ENCODE data around the gene ECPAS.
"Not testable (repeated sequence)": the region's sequence is repeated elsewhere in the genome, so short reads cannot be mapped to it uniquely, and the experiment has no call there.

Gene ECPAS

DNA sequence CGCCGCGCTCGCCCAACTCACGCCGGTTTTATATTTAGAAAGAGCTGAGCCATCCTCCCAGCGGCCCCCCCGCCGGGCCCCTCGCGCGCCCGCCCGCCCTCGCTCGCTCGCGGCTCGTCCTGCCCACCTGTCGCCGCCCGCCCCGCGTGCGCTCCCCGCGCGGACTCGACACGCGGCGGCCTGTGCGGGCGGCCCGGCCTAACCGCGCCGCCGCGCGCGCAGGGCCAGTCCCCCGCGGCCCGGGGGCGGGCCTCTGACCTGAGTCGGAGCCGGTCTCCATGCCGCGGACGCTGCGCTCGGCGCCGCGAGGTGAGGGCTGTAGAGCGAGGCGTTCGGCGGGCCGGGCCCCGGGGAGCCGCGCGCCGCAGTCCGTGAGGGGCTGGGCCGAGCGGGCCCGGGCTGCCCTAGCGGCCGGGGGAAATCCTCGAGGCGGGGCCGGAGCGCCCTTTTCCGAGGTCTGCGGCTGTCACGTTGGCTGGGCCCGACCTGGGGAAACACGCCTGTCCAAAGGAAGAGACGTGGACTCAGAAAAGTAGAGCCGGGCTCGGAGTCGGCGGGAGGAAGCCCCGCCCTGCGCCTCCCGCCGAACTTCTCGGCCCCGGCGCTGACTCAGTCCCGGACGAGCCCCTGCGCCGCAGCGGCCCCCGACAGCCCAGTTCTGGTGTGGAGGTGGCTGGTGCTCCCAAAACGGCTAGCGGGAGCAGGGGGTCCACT, at the start of gene ECPAS:
Gene ECPAS (minus strand): TSS at position 526 of the 714 bp plus-strand sequence. CDS start 11,465 bp downstream, outside the sequence.
- DNase-seq (ENCODE audit: low read depth in 2 of 2, low spot score in 1 of 2): peak; percentile 26 to 32

DNA sequence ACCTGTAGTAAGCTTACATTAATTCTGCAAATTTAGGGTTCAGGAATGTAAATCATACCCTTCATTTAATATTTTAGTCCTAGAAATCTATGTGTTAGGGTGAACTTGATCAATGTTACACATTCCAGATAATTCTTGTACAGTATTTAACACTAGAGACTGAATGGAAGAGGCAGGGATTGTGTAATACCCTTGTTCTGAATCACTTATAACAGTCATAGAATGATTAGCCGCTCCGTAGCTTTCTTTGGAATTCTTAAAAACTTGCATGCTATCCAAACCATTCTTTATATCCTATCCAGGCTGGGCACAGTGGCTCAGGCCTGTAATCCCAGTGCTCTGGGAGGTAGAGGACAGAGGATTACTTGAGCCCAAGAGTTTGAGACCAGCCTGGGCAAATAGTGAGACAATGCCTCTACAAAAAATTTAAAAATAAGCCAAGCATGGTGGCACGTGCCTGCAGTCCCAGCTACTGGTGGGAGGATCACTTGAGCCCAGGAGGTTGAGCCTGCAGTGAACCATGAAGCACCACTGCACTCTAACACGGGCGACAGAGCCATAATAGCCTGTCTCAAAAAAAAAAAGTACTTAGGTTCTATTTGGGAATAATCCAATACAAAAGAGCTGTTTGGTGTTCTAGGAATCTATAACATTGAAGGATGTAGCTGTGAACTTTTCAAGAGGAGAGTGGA, 49.1 kb upstream of the ECPAS start:
- DNase-seq (ENCODE audit: low read depth in 2 of 2, low spot score in 1 of 2): no peak

DNA sequence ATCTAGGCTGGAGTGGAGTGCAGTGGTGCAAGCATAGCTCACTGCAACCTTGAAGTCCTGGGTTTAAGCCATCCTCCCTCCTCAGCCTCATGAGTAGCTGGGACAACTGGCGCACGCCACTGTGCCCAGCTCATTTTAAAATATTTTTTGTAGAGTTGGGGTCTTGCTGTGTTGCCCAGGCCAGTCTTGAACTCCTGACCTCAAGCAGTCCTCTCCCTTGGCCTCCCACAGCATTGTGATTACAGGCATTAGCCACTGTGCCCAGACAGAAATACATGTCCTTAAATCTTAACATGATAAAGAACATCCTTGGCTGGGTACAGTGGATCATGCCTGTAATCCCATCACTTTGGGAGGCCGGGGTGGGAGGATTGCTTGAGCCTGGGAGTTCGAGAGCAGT, 47.5 kb upstream of the ECPAS start:
- DNase-seq (ENCODE audit: low read depth in 2 of 2, low spot score in 1 of 2): no peak

- no peak for DNase-seq (ENCODE audit: low read depth in 2 of 2, low spot score in 1 of 2)
These were observed 45.6 kb upstream of the ECPAS start for GRCh38 chr9:111529787-111530186.

GRCh38 chr9:111527347-111527746, 43.2 kb upstream of the ECPAS start:
- DNase-seq (ENCODE audit: low read depth in 2 of 2, low spot score in 1 of 2): no peak

DNA sequence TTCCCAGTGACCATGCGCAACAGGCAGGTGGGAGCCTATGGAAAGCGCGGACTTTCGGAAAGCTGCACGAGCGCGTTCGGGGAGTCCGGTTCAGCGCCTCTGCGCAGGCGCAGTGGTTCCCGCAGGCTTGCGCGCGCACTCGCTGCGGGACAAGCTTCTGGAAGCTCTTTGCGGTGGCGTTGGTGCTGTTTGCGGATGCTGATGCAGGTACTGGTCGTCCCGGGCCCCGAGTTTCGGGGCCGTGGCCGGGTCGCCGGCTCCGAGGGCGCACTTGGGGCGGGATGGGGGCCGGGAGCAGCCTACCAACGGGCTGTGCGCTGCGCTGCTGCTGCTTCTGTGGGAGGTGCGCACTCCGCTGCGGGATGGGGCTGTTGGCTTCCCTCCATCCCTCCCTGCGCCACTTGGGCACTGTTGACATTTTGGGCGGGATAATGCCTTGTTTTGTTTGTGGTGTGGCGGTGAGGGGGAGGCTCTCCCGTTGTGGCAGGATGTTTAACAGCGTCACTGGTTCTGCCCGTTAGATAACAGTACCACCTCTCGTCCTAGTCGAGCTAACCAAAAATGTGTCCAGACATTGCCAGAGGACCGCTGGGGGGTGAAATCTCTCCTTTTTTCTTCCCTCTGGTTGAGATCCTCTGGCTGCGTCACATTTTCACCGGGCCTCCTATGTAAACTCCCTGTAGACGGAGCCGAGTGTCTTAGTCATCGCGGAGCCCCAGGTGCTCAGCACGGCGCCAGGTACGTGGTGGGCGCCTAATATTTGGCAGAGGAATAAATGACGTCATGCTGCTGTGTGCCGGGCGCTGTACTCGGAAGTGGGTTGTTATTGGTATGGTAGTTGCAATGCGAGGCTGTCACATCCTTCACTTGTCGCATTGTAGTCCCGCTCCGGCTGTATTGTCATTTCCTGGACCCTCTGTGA, 41.1 kb upstream of the ECPAS start, which contains the start of gene ZNF483:
Gene ZNF483 (plus strand): TSS at position 124 of the 922 bp plus-strand sequence. CDS start 2,217 bp downstream, outside the sequence.
- DNase-seq (ENCODE audit: low read depth in 2 of 2, low spot score in 1 of 2): peak; percentile 28 to 49

- DNase-seq (ENCODE audit: low read depth in 2 of 2, low spot score in 1 of 2): no peak
These were observed 40.5 kb upstream of the ECPAS start for GRCh38 chr9:111524731-111525055.

GRCh38 chr9:111516061-111516465, 31.9 kb upstream of the ECPAS start:
- DNase-seq (ENCODE audit: low read depth in 2 of 2, low spot score in 1 of 2): no peak

- no peak for DNase-seq (ENCODE audit: low read depth in 2 of 2, low spot score in 1 of 2)
These were observed 30.8 kb upstream of the ECPAS start for GRCh38 chr9:111514967-111515366.

DNA sequence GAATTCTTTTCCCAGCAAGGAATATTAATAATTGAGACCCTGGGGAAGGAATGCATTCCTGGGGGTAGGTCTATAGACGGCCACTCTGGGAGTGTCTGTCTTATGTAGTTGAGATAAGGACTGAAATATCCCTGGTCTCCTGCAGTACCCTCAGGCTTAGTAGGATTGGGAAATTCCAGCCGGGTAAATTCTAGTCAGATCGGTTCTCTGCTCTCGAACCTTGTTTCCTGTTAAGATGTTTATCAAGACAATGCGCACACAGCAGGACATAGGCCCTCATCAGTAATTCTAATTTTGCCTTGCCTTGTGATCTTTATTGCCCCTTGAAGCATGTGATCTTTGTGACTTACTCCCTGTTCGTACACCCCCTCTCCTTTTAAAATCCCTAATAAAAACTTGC, 27.4 kb upstream of the ECPAS start:
- DNase-seq (ENCODE audit: low read depth in 2 of 2, low spot score in 1 of 2): not testable (repeated sequence)

DNA sequence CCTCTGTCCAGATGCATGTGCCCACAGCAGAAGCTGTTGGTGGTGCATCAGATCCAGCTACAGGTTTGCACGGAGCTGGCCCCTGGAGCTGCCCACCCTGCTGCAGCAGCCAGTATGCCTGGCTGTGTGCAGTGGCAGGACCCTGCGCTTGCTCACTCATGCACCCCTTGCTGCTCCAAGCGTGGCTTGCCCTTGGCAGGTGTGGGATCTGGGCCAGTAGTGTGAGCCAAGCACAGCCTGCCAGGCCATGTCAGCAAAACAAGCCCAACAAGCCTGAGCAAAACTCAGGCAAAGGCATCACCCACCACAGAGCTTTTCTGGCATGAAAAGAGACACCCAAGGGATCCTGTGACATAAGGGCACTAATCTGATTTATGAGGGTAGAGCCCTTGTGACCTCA, 18.3 kb upstream of the ECPAS start:
- no peak for DNase-seq (ENCODE audit: low read depth in 2 of 2, low spot score in 1 of 2)

- DNase-seq (ENCODE audit: low read depth in 2 of 2, low spot score in 1 of 2): no peak
These were observed 17.5 kb upstream of the ECPAS start for GRCh38 chr9:111501648-111502047.

- DNase-seq (ENCODE audit: low read depth in 2 of 2, low spot score in 1 of 2): no peak
These were observed 16.9 kb upstream of the ECPAS start for GRCh38 chr9:111501005-111501562.

DNA sequence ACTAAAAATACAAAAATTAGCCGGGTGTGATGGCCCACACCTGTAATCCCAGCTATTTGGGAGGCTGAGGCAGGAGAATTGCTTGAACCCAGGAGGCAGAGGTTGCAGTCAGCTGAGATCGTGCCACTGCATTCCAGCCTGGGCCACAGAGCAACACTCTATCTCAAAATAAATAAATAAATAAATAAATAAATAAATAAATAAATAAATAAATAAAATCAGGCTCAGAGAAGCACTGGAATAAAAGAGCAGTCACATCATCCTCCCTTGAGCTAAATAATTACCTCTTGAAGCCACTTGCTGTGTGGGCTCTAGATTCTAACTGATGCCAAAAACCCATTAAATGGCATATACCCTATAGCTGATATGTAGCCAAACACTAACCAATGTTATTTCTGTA, 13.0 kb upstream of the ECPAS start:
- not testable (repeated sequence) for DNase-seq (ENCODE audit: low read depth in 2 of 2, low spot score in 1 of 2)

DNA sequence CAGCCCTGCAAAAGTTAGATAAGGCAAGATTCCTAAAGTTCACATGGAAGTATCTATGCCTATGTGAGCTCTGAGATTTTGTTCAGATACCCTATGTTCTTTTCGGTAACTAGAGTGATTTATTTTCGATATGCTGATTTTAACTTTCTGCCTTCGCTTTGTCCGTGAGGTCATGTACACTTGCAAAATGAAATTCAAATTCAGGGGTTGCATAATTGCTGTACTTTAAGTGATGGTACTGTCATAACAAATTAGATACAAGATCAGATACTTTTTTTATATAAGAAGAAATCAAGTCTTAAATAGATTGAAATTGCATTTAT, 350 bp upstream of the ECPAS start:
- no peak for DNase-seq (ENCODE audit: low read depth in 2 of 2, low spot score in 1 of 2)

GRCh38 chr9:111483439-111483857, 735 bp downstream of the ECPAS start:
- peak; percentile 3 to 8 for DNase-seq (ENCODE audit: low read depth in 2 of 2, low spot score in 1 of 2)

DNA sequence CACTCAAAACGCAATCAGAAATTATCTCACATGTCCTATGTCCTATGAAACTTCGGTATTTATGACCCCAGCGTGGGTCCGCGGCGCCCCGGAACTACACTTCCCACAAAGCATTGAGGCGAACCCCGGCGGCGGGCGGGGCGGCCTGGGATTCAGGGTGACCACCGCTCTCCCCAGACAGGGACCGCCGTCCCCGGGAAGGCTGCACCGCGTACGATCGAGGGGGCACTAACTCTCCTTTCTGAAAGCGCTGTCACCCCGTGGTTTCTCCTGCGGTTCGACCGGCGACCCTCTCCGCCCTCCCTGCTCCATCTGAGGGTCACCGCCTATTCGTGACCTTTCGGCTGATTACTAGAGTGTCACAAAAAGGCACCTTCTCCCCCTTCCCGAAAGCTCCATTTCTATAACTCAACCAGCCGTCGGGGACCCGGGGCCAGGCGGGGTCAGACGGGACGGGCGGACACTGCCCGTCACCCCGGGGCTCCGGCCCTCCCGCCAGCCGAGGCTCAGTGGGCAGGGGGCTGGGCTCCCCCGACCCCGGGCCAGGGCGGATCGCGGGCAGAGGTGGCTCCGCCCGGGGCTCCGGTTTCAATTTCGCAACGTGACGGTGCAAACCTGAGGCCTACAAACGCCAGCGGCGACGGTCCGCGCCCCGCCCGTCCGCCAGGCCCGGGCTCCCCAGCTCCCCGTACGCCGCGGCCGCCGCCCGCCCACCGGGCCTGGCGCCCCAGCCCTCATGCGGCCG, 1.3 kb downstream of the ECPAS start:
- DNase-seq (ENCODE audit: low read depth in 2 of 2, low spot score in 1 of 2): peak; percentile 27 to 31

DNA sequence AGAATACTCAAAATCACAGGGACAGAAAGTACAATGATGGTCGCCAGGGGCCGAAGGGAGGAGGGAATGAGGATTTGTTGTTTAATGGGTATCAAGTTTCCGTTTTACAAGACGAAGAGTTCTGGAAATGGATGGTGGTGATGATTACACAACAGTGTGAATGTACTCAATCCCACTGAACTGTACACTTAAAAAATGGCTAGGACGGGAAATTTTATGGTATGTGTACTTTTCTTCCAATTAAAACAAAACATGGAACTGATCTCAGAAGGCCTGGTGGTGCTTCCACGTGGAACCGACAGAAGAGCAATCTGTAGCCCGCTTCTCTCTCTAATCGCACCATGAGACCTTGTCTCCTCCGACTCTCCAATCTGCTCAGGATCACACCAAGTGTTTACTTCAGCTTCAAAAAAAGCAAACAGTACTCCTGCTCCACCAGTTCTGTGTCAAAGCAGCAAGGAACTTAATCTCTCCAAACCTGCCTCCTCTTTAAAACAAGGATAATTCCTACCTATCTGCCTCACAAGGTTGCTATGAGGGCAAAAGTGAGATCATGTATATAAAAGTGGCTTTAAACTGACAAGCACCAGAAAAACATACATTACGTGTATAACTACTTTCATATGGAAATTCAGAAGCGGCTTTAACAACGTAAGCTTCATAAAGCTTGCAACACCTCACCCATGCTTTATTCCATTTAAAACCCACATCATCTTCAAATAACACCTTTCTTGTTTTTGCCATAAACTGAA, 2.1 kb downstream of the ECPAS start:
- no peak for DNase-seq (ENCODE audit: low read depth in 2 of 2, low spot score in 1 of 2)

GRCh38 chr9:111477677-111478076, 6.5 kb downstream of the ECPAS start:
- no peak for DNase-seq (ENCODE audit: low read depth in 2 of 2, low spot score in 1 of 2)

- no peak for DNase-seq (ENCODE audit: low read depth in 2 of 2, low spot score in 1 of 2)
These were observed 9.0 kb downstream of the ECPAS start for GRCh38 chr9:111475195-111475594.

All from stimulated activated CD8-positive, alpha-beta memory T cell treated with anti-CD3 and anti-CD28 coated beads, Interleukin-4, amount 100 ng/mL, for 1 hour (primary cell).